Neural cell (in vitro differentiated cells): Measurements from ENCODE around the gene ADAMTS17. TPM values are rescaled to one million over a fixed set of nuclear protein-coding genes. Genes with fewer than 3 reads are reported as not detected.

Experiments
- H2AFZ ChIP-seq: fragments of 200-600, 300-800 bp; sonication (generic), shearing (Covaris generic); 2 replicates; pipeline ENCODE4 v1.6.0; 2014; ENCODE audit warnings: low read depth, mild to moderate bottlenecking, antibody characterized with exemption, low read length, moderate library complexity
- H3F3A ChIP-seq: fragments of 200-600 bp; shearing (Covaris generic); 2 replicates; pipeline ENCODE4 v1.6.1; 2016; ENCODE audit warnings: mild to moderate bottlenecking, moderate library complexity, mixed read lengths, antibody characterized with exemption, low read length; ENCODE audit not compliant: insufficient read depth, poor library complexity, severe bottlenecking
- H3K27ac ChIP-seq: fragments of 200-600, 300-800 bp; sonication (generic), shearing (Covaris generic); 2 replicates; pipeline ENCODE4 v1.5.1; 2014; ENCODE audit warnings: mild to moderate bottlenecking, low read length, moderate library complexity
- H3K27me3 ChIP-seq: fragments of 300-800, 200-600 bp; sonication (generic), shearing (Covaris generic); 2 replicates; pipeline ENCODE4 v1.6.0; 2014; ENCODE audit warnings: mild to moderate bottlenecking, low read depth, low read length, moderate library complexity; ENCODE audit not compliant: insufficient read depth
- H3K36me3 ChIP-seq: fragments of 300-800, 200-600 bp; sonication (generic), shearing (Covaris generic); 2 replicates; pipeline ENCODE4 v1.5.1; 2014; ENCODE audit warnings: mild to moderate bottlenecking, antibody characterized with exemption, low read length, moderate library complexity; ENCODE audit not compliant: insufficient read depth
- H3K4me2 ChIP-seq: fragments of 300-800, 200-600 bp; sonication (generic), shearing (Covaris generic); 2 replicates; pipeline ENCODE4 v1.6.0; 2014; ENCODE audit warnings: mild to moderate bottlenecking, low read length
- H3K4me3 ChIP-seq: fragments of 300-800, 200-600 bp; sonication (generic), shearing (Covaris generic); 2 replicates; pipeline ENCODE4 v1.5.1; 2014; ENCODE audit warnings: mild to moderate bottlenecking, low read length, moderate library complexity
- H3K79me2 ChIP-seq: fragments of 200-600 bp; shearing (Covaris generic); replicated peaks from 2 replicates; pipeline ENCODE4 v1.6.0; 2014; ENCODE audit warnings: mild to moderate bottlenecking, low read length, moderate library complexity; ENCODE audit not compliant: insufficient read depth
- H3K9ac ChIP-seq: fragments of 300-800, 200-600 bp; sonication (generic), shearing (Covaris generic); 2 replicates; pipeline ENCODE4 v1.6.1; 2016; ENCODE audit warnings: mild to moderate bottlenecking, low read length, mixed read lengths
- H3K9me2 ChIP-seq: fragments of 200-600 bp; shearing (Covaris generic); 2 replicates; pipeline ENCODE4 v1.6.1; 2016; ENCODE audit warnings: mild to moderate bottlenecking, low read length, mixed read lengths; ENCODE audit not compliant: insufficient read depth
- H3K9me3 ChIP-seq: fragments of 200-600, 300-800 bp; sonication (generic), shearing (Covaris generic); 2 replicates; pipeline ENCODE4 v1.6.1; 2016; ENCODE audit warnings: mild to moderate bottlenecking, mixed run types, low read length, moderate library complexity, mixed read lengths
- H4K20me1 ChIP-seq: fragments of 200-600 bp; shearing (Covaris generic); 2 replicates; pipeline ENCODE4 v1.6.1; 2016; ENCODE audit warnings: mild to moderate bottlenecking, mixed run types; ENCODE audit not compliant: insufficient read depth
- EP300 ChIP-seq: fragments of 450-650 bp; conservative IDR thresholded peaks from 2 replicates; pipeline ENCODE4 v1.6.1; 2014; ENCODE audit warnings: antibody characterized with exemption, mild to moderate bottlenecking, moderate library complexity; ENCODE audit not compliant: poor library complexity, severe bottlenecking
- EZH2 ChIP-seq: fragments of 200-600, 300-800 bp; shearing (Covaris generic), sonication (generic); IDR thresholded peaks from 2 replicates; pipeline ENCODE4 v1.6.1; 2014; ENCODE audit warnings: antibody characterized with exemption, low read length, borderline replicate concordance, mild to moderate bottlenecking; ENCODE audit not compliant: insufficient read depth, poor library complexity, severe bottlenecking
- MXI1 ChIP-seq: fragments of 450-650 bp; conservative IDR thresholded peaks from 2 replicates; pipeline ENCODE4 v1.6.1; 2014; ENCODE audit warnings: antibody characterized with exemption, mild to moderate bottlenecking; ENCODE audit not compliant: poor library complexity, severe bottlenecking
- POLR2AphosphoS5 ChIP-seq: IDR thresholded peaks from 2 replicates; pipeline ENCODE4 v1.6.1; 2012
- RAD21 ChIP-seq: fragments of 450-650 bp; conservative IDR thresholded peaks from 2 replicates; pipeline ENCODE4 v1.6.1; 2014; ENCODE audit warnings: antibody characterized with exemption, mild to moderate bottlenecking, moderate library complexity
- SMC3 ChIP-seq: fragments of 450-650 bp; conservative IDR thresholded peaks from 2 replicates; pipeline ENCODE4 v1.6.1; 2014; ENCODE audit warnings: antibody characterized with exemption, mild to moderate bottlenecking, moderate library complexity; ENCODE audit not compliant: poor library complexity
- TAF1 ChIP-seq: IDR thresholded peaks from 2 replicates; pipeline ENCODE4 v1.6.1; 2012; ENCODE audit warnings: low read depth
- polyA plus RNA-seq: library from polyadenylated mRNA; depleted of rRNA; stranded (reverse); fragments of >200 nt; gene quantifications from 2 replicates; pipeline ENCODE4 v1.2.3, GENCODE V29; 2014
- TF ChIP-seq, protein P1 (sequence below): IDR thresholded peaks from 2 replicates; pipeline ENCODE4 v1.6.1; 2012; ENCODE audit warnings: borderline replicate concordance
- TF ChIP-seq, protein P2 (sequence below): fragments of 450-650 bp; IDR thresholded peaks from 2 replicates; pipeline ENCODE4 v1.5.1; 2014; ENCODE audit warnings: antibody characterized with exemption, mild to moderate bottlenecking, moderate library complexity; ENCODE audit not compliant: poor library complexity, severe bottlenecking

Gene ADAMTS17
- polyA plus RNA-seq, 1 donor from 2014 or later = 0.04 TPM

DNA sequence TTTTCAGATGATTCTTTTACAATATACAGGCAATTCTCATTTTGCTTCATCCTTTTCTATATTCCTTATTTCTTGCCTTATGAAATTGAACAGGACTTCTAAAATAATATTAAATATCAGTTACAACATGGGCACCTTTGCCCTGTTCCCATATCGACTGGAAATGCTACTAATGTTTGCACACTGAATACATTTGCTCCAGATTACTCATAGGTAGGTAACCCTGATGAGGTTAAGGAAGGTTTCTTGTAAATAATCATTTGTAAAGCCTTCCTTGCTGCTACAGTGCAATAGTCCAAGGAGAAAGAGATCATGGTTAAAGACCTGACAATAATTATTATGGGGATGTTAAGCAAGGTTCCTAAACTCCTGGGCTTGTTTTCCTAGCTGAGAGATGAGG lies 175.5 kb downstream of the ADAMTS17 start:
- Histone ChIP-seq H3K79me2 (no peaks in the 10 kb centered on the region), H3K27me3 (no peaks in the 10 kb centered on the region), H3K27ac (no peak overlapping the region), H3K9me3 (no peaks in the 10 kb centered on the region), H3K36me3 (no peaks in the 10 kb centered on the region), H3K4me3 (no peak overlapping the region), H4K20me1 (no peaks in the 10 kb centered on the region), H3K9me2 (no peaks in the 10 kb centered on the region), H3K4me2 (no peak overlapping the region), H3F3A (no peaks in the 10 kb centered on the region), H2AFZ (no peak overlapping the region), H3K9ac (no peak overlapping the region)
- TF ChIP-seq MXI1 (no peak), TAF1 (no peak), RAD21 (no peak), POLR2AphosphoS5 (no peak), EP300 (no peak), SMC3 (no peak), EZH2 (no peak)
- TF ChIP-seq, protein P1, sequence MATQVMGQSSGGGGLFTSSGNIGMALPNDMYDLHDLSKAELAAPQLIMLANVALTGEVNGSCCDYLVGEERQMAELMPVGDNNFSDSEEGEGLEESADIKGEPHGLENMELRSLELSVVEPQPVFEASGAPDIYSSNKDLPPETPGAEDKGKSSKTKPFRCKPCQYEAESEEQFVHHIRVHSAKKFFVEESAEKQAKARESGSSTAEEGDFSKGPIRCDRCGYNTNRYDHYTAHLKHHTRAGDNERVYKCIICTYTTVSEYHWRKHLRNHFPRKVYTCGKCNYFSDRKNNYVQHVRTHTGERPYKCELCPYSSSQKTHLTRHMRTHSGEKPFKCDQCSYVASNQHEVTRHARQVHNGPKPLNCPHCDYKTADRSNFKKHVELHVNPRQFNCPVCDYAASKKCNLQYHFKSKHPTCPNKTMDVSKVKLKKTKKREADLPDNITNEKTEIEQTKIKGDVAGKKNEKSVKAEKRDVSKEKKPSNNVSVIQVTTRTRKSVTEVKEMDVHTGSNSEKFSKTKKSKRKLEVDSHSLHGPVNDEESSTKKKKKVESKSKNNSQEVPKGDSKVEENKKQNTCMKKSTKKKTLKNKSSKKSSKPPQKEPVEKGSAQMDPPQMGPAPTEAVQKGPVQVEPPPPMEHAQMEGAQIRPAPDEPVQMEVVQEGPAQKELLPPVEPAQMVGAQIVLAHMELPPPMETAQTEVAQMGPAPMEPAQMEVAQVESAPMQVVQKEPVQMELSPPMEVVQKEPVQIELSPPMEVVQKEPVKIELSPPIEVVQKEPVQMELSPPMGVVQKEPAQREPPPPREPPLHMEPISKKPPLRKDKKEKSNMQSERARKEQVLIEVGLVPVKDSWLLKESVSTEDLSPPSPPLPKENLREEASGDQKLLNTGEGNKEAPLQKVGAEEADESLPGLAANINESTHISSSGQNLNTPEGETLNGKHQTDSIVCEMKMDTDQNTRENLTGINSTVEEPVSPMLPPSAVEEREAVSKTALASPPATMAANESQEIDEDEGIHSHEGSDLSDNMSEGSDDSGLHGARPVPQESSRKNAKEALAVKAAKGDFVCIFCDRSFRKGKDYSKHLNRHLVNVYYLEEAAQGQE = no peak
- TF ChIP-seq, protein P2, sequence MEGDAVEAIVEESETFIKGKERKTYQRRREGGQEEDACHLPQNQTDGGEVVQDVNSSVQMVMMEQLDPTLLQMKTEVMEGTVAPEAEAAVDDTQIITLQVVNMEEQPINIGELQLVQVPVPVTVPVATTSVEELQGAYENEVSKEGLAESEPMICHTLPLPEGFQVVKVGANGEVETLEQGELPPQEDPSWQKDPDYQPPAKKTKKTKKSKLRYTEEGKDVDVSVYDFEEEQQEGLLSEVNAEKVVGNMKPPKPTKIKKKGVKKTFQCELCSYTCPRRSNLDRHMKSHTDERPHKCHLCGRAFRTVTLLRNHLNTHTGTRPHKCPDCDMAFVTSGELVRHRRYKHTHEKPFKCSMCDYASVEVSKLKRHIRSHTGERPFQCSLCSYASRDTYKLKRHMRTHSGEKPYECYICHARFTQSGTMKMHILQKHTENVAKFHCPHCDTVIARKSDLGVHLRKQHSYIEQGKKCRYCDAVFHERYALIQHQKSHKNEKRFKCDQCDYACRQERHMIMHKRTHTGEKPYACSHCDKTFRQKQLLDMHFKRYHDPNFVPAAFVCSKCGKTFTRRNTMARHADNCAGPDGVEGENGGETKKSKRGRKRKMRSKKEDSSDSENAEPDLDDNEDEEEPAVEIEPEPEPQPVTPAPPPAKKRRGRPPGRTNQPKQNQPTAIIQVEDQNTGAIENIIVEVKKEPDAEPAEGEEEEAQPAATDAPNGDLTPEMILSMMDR = no peak

- Histone ChIP-seq H3F3A (no peaks in the 10 kb centered on the region), H3K9me3 (no peaks in the 10 kb centered on the region), H4K20me1 (no peaks in the 10 kb centered on the region), H3K4me2 (no peak overlapping the region), H3K27me3 (no peaks in the 10 kb centered on the region), H3K4me3 (no peak overlapping the region), H3K79me2 (no peaks in the 10 kb centered on the region), H3K9me2 (no peaks in the 10 kb centered on the region), H3K27ac (no peak overlapping the region), H2AFZ (no peak overlapping the region), H3K36me3 (no peaks in the 10 kb centered on the region), H3K9ac (no peak overlapping the region)
- TF ChIP-seq RAD21 (no peak), POLR2AphosphoS5 (no peak), EP300 (no peak), MXI1 (no peak), SMC3 (no peak), EZH2 (no peak), TAF1 (no peak)
- TF ChIP-seq, protein P2 = no peak
- TF ChIP-seq, protein P1 = no peak
Measured at GRCh38 chr15:100163961-100164360, 177.8 kb downstream of the ADAMTS17 start.
